DND-41 (cell line): ENCODE results near the gene RNF215.

Experiments
- ATAC-seq: fragments of 200-7000 bp; cut with Tn5 transposase; 3 replicates; pipeline ENCODE4 v1.9.1; 2021; ENCODE audit warnings: low read depth; ENCODE audit not compliant: insufficient read depth
- DNase-seq: peaks from one replicate; pipeline ENCODE4 v3.0.0-alpha.2; 2020
- H2AFZ ChIP-seq: 2 replicates; pipeline ENCODE4 v1.6.0; 2012; ENCODE audit warnings: low read depth, low read length
- H3K27ac ChIP-seq: 2 replicates; pipeline ENCODE4 v1.5.1; 2012; ENCODE audit warnings: low read length, inconsistent platforms
- H3K27me3 ChIP-seq: fragments of 200-600 bp; sonication (generic); 2 replicates; pipeline ENCODE4 v1.6.0; 2012; ENCODE audit warnings: low read length, mild to moderate bottlenecking, inconsistent platforms; ENCODE audit not compliant: insufficient read depth, poor library complexity
- H3K36me3 ChIP-seq: 2 replicates; pipeline ENCODE4 v1.5.1; 2012; ENCODE audit warnings: low read length, inconsistent platforms; ENCODE audit not compliant: insufficient read depth
- H3K4me1 ChIP-seq: 2 replicates; pipeline ENCODE4 v1.5.1; 2012; ENCODE audit warnings: mild to moderate bottlenecking, low read length; ENCODE audit not compliant: insufficient read depth
- H3K4me2 ChIP-seq: 2 replicates; pipeline ENCODE4 v1.6.0; 2012; ENCODE audit warnings: mild to moderate bottlenecking, moderate library complexity, low read length, inconsistent platforms; ENCODE audit not compliant: insufficient read depth
- H3K4me3 ChIP-seq, 2 experiments: fragments of 200-600 bp in 1 of 2; shearing (Covaris generic) in 1 of 2; 2 replicates each; pipeline ENCODE4 v1.5.1; 2012 to 2016; ENCODE audit warnings: inconsistent platforms in 2 of 2, low read length in 2 of 2, mild to moderate bottlenecking in 2 of 2, low read depth in 1 of 2, moderate library complexity in 1 of 2
- H3K79me2 ChIP-seq: 2 replicates; pipeline ENCODE4 v1.6.0; 2012; ENCODE audit warnings: low read length, inconsistent platforms; ENCODE audit not compliant: insufficient read depth
- H3K9ac ChIP-seq: 2 replicates; pipeline ENCODE4 v1.6.0; 2012; ENCODE audit warnings: low read depth, mild to moderate bottlenecking, inconsistent platforms, low read length, moderate library complexity
- H3K9me3 ChIP-seq: 2 replicates; pipeline ENCODE4 v1.5.1; 2012; ENCODE audit warnings: low read length, moderate library complexity, mild to moderate bottlenecking, inconsistent platforms; ENCODE audit not compliant: insufficient read depth, severe bottlenecking
- H4K20me1 ChIP-seq: 2 replicates; pipeline ENCODE4 v1.6.0; 2012; ENCODE audit warnings: low read length; ENCODE audit not compliant: insufficient read depth
- CTCF ChIP-seq: IDR thresholded peaks from 2 replicates; pipeline ENCODE4 v1.5.1; 2012; ENCODE audit warnings: borderline replicate concordance, low read length, moderate library complexity, mild to moderate bottlenecking; ENCODE audit not compliant: poor library complexity, severe bottlenecking; ENCODE audit errors: extremely low read depth
- EZH2 ChIP-seq: IDR thresholded peaks from 3 replicates; pipeline ENCODE4 v1.6.1; 2012; ENCODE audit warnings: borderline replicate concordance, low read depth, mild to moderate bottlenecking, moderate library complexity, low read length, inconsistent platforms; ENCODE audit not compliant: severe bottlenecking

RNF215 gene

GRCh38 chr22:30375312-30375849 is 11.8 kb downstream of the RNF215 start:
- DNase-seq (no peak), ATAC-seq (no peak)
- Histone ChIP-seq H3K9me3 (no peaks in the 10 kb centered on the region), H3K27me3 (no peaks in the 10 kb centered on the region), H3K4me2 (no peak overlapping the region), H2AFZ (no peak overlapping the region), H3K27ac (no peak overlapping the region), H4K20me1 (peaks cover 6% of the 10 kb centered on the region), H3K36me3 (peaks cover 31% of the 10 kb centered on the region), H3K9ac (no peak overlapping the region), H3K4me1 (peaks cover 13% of the 10 kb centered on the region), H3K79me2 (peaks cover 9% of the 10 kb centered on the region), H3K4me3 (no peak overlapping the region)
- TF ChIP-seq CTCF = no peak
- TF ChIP-seq EZH2 = no peak

GRCh38 chr22:30373331-30374325 is 13.6 kb downstream of the RNF215 start:
- H3K27me3 ChIP-seq = no peaks in the 10 kb centered on the region
- H3K36me3 ChIP-seq = peaks cover 15% of the 10 kb centered on the region
- no peaks in the 10 kb centered on the region for H3K4me1 ChIP-seq
- DNase-seq (no peak), ATAC-seq (no peak)
- no peak overlapping the region for H3K4me3 ChIP-seq
- no peak for TF ChIP-seq CTCF
- TF ChIP-seq EZH2 = no peak
- H3K79me2 ChIP-seq = no peaks in the 10 kb centered on the region
- H3K9me3 ChIP-seq = no peaks in the 10 kb centered on the region
- no peak overlapping the region for H3K9ac ChIP-seq
- H3K4me2 ChIP-seq = no peak overlapping the region
- no peak overlapping the region for H3K27ac ChIP-seq
- no peak overlapping the region for H2AFZ ChIP-seq
- H4K20me1 ChIP-seq = peaks cover 6% of the 10 kb centered on the region

GRCh38 chr22:30372915-30373314 is 14.3 kb downstream of the RNF215 start:
- Histone ChIP-seq H3K9me3 (no peaks in the 10 kb centered on the region), H3K36me3 (peaks cover 14% of the 10 kb centered on the region), H3K27ac (no peak overlapping the region), H2AFZ (no peak overlapping the region), H3K4me2 (no peak overlapping the region), H4K20me1 (peaks cover 6% of the 10 kb centered on the region), H3K9ac (no peak overlapping the region), H3K4me3 (no peak overlapping the region), H3K27me3 (no peaks in the 10 kb centered on the region), H3K79me2 (no peaks in the 10 kb centered on the region), H3K4me1 (no peaks in the 10 kb centered on the region)
- no peak for DNase-seq
- ATAC-seq = no peak
- TF ChIP-seq CTCF (no peak), EZH2 (no peak)
